HUES64 (cell line): Measurements from ENCODE around the gene TBC1D8.

ENCODE experiments used
- H3K27ac ChIP-seq: 2 replicates; pipeline ENCODE4 v1.7.0; 2013; ENCODE audit warnings: low read depth, low read length, inconsistent platforms
- H3K27me3 ChIP-seq: 2 replicates; pipeline ENCODE4 v1.6.1; 2013; ENCODE audit warnings: mild to moderate bottlenecking, low read length; ENCODE audit not compliant: insufficient read depth
- H3K36me3 ChIP-seq: 2 replicates; pipeline ENCODE4 v1.6.1; 2013; ENCODE audit warnings: mild to moderate bottlenecking, low read length; ENCODE audit not compliant: insufficient read depth
- H3K4me1 ChIP-seq: 2 replicates; pipeline ENCODE4 v1.6.1; 2013; ENCODE audit warnings: mild to moderate bottlenecking, low read length, moderate library complexity; ENCODE audit not compliant: insufficient read depth
- H3K4me3 ChIP-seq: 2 replicates; pipeline ENCODE4 v1.5.1; 2013; ENCODE audit warnings: mild to moderate bottlenecking, low read length, moderate library complexity
- H3K9ac ChIP-seq: 2 replicates; pipeline ENCODE4 v1.6.1; 2013; ENCODE audit warnings: mild to moderate bottlenecking, low read depth, low read length
- H3K9me3 ChIP-seq: 2 replicates; pipeline ENCODE4 v1.6.1; 2013; ENCODE audit warnings: low read depth, low read length; ENCODE audit not compliant: insufficient read depth
- WGBS: fragments of 150-250, 120-280 bp; methylation state at CpG from one replicate; pipeline ENCODE4 v1.1.7; 2013; ENCODE audit warnings: missing lambda C conversion rate; 5-methylcytosine and 5-hydroxymethylcytosine counted together

The TBC1D8 gene

DNA sequence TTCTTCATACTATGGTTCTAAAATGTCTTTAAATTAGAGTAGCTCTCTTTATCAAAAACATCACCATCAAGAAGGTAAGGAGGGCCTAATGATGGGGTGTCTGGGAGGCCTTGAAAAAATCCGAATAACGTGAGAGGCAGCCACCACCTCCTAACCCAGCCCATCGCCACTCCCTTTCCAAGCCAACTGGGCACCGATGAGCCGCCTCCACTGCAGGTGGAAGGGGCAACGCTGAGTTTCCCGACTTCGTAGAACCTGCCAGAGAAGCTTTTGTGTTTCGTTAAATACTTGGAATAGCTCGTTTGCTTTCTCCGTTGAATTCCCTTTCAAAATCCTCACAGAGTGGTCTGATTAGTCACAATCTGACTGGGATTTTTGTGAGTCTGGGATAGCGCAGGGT is 171.1 kb downstream of the TBC1D8 start:
- Histone ChIP-seq H3K27ac (no peak overlapping the region), H3K27me3 (no peaks in the 10 kb centered on the region), H3K36me3 (no peaks in the 10 kb centered on the region), H3K4me1 (peaks cover 11% of the 10 kb centered on the region; the same call in 1 of the 2 replicates), H3K9ac (no peak overlapping the region), H3K9me3 (no peaks in the 10 kb centered on the region), H3K4me3 (no peak overlapping the region)
- 91% methylated on average over 11 of the region's 12 CpGs for WGBS

DNA sequence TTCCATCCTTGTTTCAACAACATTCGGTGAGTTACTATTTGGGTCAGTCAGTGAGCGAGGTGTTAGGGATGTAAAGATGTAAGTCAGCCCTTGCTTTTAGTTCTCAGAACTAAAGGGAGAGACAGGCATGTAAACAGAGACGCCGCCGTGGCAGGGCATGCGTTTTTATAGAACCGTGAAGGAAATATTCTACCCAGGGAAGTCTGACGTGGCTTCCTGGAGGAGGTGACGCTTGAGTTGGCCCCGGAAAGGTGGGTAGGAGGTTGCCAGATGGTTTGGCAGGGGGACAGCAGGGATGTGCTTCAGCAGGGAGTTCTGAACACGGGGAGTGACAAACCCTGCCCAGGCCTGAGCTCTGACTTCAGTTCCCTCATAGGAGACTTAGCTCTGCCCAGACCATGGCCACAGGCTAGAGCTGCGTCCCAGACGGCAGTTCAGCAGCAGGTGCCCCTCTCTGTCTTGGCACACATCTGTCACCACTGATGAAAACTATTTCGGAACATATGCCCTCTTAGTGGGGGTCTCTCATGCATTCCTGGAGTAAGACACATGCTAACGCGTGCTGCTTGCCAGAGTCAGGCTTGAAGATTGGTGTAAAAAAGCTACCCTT is 172.5 kb downstream of the TBC1D8 start:
- H3K4me1 ChIP-seq: peaks cover 11% of the 10 kb centered on the region; the same call in 1 of the 2 replicates
- H3K9me3 ChIP-seq: no peaks in the 10 kb centered on the region
- no peak overlapping the region for H3K4me3 ChIP-seq
- H3K9ac ChIP-seq: no peak overlapping the region
- 94% methylated on average over 16 of the region's 16 CpGs for WGBS
- no peaks in the 10 kb centered on the region for H3K36me3 ChIP-seq
- H3K27ac ChIP-seq: no peak overlapping the region
- H3K27me3 ChIP-seq: no peaks in the 10 kb centered on the region

DNA sequence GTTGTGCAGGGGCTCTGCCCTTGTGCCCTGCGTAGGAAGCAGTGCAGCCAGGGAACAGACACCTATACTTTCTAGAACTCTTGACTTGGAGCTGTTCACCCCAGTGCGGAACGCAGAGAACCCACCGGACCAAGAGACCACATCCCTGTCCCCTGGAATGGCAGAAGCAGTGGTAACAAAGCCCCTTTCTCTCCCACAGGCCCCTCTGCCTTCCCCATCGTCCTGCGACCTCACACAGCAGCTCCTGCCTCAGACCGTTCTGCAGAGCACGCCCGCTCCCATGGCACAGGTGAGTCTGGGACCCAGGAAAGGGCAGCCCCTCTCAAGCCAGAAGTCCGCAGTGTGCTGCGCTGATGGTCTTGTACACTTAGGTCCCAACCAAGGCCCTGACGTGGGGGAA is 173.7 kb downstream of the TBC1D8 start:
- peaks cover 11% of the 10 kb centered on the region; the same call in 1 of the 2 replicates for H3K4me1 ChIP-seq

DNA sequence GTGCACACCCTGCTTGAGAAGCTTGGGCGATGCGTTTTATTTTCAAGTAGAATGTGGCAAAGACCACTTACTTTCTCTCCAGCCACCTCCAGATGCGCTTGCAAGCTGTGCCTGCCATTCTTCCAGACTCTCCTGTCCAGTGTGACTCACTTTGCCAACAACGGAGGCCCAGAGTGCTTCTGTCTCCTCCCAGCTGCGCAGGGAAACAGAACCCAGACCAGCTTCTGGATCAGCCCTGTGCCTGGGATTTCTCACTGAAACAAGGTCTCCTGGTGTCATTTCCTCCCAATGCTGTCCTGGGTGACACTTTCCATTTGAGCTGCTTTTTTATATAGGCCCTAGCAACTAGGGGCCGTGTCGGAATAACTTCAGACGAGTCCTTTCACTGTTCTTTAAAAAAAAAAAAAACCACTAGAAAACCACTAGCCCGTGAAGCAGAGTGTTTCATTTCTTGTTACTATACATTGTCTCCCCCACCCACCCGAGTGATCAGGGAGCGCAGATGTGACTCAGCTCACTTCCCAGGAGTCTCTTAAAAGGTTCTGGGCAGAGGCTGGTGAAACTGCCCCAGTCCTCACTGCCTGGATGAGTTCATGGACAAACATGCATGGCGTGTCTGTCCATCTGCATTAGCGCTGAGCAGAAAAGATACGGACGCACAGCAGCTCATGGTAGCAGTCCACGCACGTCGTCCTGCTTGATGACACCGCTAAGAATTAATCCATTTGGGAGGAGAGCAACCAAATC is 174.4 kb downstream of the TBC1D8 start:
- 93% methylated on average over 19 of the region's 19 CpGs for WGBS
- Histone ChIP-seq H3K4me1 (peaks cover 11% of the 10 kb centered on the region; the same call in 1 of the 2 replicates), H3K9me3 (no peaks in the 10 kb centered on the region), H3K9ac (no peak overlapping the region), H3K4me3 (no peak overlapping the region), H3K36me3 (no peaks in the 10 kb centered on the region), H3K27me3 (no peaks in the 10 kb centered on the region), H3K27ac (no peak overlapping the region)

More for the DNA sequence above, 173.7 kb downstream of the TBC1D8 start:
- Histone ChIP-seq H3K27ac (no peak overlapping the region), H3K4me3 (no peak overlapping the region), H3K36me3 (no peaks in the 10 kb centered on the region), H3K9me3 (no peaks in the 10 kb centered on the region), H3K27me3 (no peaks in the 10 kb centered on the region), H3K9ac (no peak overlapping the region)
- WGBS: 94% methylated on average over 12 of the region's 12 CpGs

DNA sequence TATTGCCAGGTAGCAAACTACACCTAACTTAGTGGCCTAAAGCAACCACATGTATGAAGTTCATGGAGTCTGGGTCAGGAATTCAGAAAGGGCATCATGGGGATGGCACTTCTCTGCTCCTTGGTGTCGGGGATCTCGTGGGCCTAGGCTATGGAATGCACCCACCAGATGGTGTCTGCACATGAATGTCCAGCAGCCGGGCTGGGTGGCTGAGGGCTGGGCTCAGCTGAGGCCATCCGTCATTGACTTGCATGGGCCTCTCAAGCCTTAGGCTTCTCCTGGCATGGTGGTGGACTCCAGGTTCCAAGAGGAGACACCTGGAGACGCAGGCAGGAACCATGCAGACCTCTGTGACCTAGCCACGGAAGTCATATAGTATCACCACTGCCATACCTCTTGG is 175.1 kb downstream of the TBC1D8 start:
- no peak overlapping the region for H3K9ac ChIP-seq
- H3K4me3 ChIP-seq: no peak overlapping the region

DNA sequence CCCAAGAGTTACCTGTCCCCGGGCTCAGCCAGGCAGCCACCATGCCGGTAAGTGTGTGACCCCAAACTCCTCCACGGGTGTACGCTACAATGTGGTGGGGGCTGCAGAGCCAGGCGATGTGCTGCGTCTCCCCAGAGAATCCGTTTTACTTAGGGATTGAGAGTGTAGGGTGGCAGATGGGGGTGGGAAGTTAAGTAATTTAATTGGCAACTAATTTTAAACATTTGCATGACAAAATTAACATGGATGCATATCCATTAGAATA is 175.7 kb downstream of the TBC1D8 start:
- Histone ChIP-seq H3K9ac (no peak overlapping the region), H3K27ac (no peak overlapping the region), H3K4me1 (no peaks in the 10 kb centered on the region), H3K9me3 (no peaks in the 10 kb centered on the region), H3K36me3 (no peaks in the 10 kb centered on the region), H3K27me3 (no peaks in the 10 kb centered on the region), H3K4me3 (no peak overlapping the region)
- WGBS: 95% methylated on average over 7 of the region's 7 CpGs

More for the DNA sequence above, 175.1 kb downstream of the TBC1D8 start:
- no peaks in the 10 kb centered on the region for H3K9me3 ChIP-seq
- no peaks in the 10 kb centered on the region for H3K36me3 ChIP-seq
- H3K27ac ChIP-seq: no peak overlapping the region
- peaks cover 4% of the 10 kb centered on the region; the same call in 1 of the 2 replicates for H3K4me1 ChIP-seq
- H3K27me3 ChIP-seq: no peaks in the 10 kb centered on the region
- WGBS: 88% methylated on average over 6 of the region's 6 CpGs

DNA sequence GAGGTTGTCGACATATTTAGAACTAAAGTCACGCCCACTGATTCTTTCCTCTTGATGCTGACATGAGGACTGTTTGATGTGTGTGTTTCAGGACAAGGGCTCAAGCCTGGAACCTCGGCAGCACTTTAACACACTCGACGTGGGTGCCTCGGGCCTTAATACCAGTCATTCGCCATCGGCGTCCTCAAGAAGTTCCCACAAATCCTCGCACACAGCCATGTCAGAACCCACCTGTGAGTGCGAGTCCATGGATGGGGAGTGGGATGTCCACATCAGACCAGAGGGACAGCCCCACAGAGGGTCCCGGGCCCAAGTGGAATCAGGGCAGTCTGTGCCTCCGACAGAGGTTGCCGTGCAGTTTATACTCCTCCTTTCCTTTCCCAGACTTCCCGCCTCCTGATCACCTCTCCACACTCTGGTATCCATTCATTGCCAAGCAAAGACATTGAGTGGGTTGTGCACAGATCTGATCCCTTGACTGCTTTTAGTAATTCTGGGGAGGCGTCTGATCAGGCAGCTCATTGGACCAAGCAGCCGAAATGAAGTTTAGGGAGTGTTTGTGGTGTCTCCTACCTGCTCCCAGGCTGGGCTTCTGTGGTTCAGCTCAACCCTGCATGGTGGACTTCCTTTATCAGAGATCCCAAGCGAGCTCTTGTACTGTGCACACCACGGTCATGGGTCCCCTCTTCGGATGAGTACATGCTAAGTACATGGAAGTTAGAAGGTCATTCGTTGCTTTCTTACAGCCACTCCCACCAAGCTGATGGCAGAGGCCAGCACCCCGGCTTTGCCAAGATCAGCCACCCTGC is 176.3 kb downstream of the TBC1D8 start:
- H3K4me3 ChIP-seq: no peak overlapping the region
- 93% methylated on average over 22 of the region's 22 CpGs for WGBS
- no peaks in the 10 kb centered on the region for H3K4me1 ChIP-seq
- H3K9me3 ChIP-seq: no peaks in the 10 kb centered on the region
- H3K27me3 ChIP-seq: no peaks in the 10 kb centered on the region
- H3K27ac ChIP-seq: no peak overlapping the region
- H3K36me3 ChIP-seq: no peaks in the 10 kb centered on the region
- H3K9ac ChIP-seq: no peak overlapping the region

DNA sequence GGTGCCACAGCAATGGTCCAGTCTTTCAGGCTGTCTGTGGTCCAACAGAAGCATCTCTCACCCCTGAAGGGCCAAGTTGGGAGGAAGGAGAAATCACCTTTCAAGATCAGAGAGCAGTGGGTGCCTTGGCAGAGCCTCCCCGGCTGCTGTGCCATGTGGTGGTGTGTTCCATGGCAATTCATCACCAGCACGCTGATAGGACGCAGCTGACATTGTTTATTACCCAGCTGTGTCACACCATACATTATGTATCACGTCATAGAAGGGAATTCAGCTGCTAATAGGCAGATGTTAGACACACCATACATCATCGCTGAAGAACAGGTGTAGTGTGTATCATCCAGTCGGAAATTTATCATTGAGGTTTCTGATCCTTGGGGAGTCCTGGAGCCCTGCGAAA is 178.7 kb downstream of the TBC1D8 start:
- Histone ChIP-seq H3K4me1 (no peaks in the 10 kb centered on the region), H3K36me3 (no peaks in the 10 kb centered on the region), H3K9ac (no peak overlapping the region), H3K27ac (no peak overlapping the region), H3K27me3 (no peaks in the 10 kb centered on the region), H3K4me3 (no peak overlapping the region), H3K9me3 (no peaks in the 10 kb centered on the region)
- 97% methylated on average over 7 of the region's 7 CpGs for WGBS

DNA sequence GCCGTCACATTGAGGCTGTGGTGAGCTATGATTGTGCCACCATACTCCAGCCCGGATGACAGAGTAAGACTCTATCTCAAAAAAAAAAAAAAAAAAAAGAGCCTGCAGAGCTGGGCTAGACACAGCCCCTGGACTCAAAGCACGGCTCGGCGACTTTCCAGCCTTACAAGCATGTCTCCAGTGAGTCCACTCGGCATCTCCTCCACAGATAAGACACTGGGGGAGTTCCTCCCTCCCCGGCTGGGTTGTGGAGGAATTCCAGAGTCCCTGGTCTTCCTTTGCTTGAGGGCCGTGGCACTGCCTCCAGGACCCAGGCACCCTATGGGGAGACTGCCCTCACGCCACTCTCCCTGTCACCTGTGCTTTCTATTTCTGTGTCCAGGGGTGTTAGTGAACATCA is 180.0 kb downstream of the TBC1D8 start:
- Histone ChIP-seq H3K4me1 (no peaks in the 10 kb centered on the region), H3K9ac (no peak overlapping the region), H3K36me3 (no peaks in the 10 kb centered on the region), H3K27me3 (no peaks in the 10 kb centered on the region), H3K4me3 (no peak overlapping the region), H3K9me3 (no peaks in the 10 kb centered on the region), H3K27ac (no peak overlapping the region)
- WGBS: 91% methylated on average over 9 of the region's 9 CpGs

DNA sequence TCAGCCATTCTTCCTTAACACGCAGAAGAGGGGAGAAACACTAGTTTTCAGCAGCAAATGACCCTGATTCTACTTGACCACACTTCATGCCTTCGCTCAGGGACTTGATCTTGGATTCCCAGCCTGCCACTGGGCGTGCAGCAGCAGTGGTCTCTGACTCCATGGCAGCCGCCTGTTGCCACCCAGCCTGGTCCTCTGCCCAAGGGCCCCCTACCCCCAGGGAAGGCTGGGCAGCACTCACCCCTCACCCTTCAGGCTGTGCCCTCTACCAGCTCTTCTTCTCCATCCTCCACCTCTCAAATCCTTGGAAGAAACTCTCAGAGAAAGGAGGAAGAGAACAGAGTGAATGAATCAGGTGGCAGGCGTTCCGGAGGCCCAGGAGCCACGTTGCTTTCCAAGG is 181.2 kb downstream of the TBC1D8 start:
- no peak overlapping the region for H3K9ac ChIP-seq
- no peak overlapping the region for H3K27ac ChIP-seq
- H3K4me1 ChIP-seq: no peaks in the 10 kb centered on the region
- 93% methylated on average over 7 of the region's 7 CpGs for WGBS
- H3K4me3 ChIP-seq: no peak overlapping the region
- H3K36me3 ChIP-seq: no peaks in the 10 kb centered on the region
- H3K9me3 ChIP-seq: no peaks in the 10 kb centered on the region
- H3K27me3 ChIP-seq: no peaks in the 10 kb centered on the region
